Measurements from ENCODE around the gene C2orf72.
"Not testable (repeated sequence)": the region's sequence is repeated elsewhere in the genome, so short reads cannot be mapped to it uniquely, and the experiment has no call there.

Gene C2orf72

GRCh38 chr2:231037202-231037730, at the start of gene C2orf72:
C2orf72 (plus strand) TSS chr2:231037523; CDS start chr2:231037566, 43 bp downstream.
- DNase-seq: no peak

DNA sequence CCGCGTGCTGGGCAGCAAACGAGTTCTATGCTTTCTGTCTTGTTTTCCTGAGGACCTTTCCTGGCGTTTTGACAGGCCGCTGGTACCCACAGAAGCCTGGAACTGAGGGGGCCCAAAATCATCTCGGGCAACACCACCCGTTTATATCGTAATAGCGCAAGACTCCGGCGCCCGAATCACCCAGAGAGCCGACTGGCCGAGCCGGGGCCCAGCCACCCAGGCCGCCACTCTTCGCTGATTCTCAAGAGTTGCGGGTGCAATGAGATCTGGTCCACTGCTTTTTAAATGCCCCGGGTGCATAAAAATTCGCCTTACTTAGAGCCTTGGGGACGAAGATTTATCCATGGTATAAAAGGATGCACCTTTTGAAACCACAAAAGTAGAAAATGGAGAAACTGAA, 47.6 kb upstream of the C2orf72 start:
- no peak for DNase-seq

GRCh38 chr2:230990131-230990898, 47.0 kb upstream of the C2orf72 start:
- DNase-seq: no peak

- no peak for DNase-seq
Measured at GRCh38 chr2:230990899-230991150, 46.5 kb upstream of the C2orf72 start.

GRCh38 chr2:230991598-230991997, 45.7 kb upstream of the C2orf72 start:
- DNase-seq: no peak

- DNase-seq: no peak
Measured at GRCh38 chr2:230995821-230996220, 41.5 kb upstream of the C2orf72 start, which contains the start of gene SPATA3. SPATA3 (plus strand) TSS chr2:230996121; CDS start chr2:230996234, 113 bp downstream.

GRCh38 chr2:230996661-230997060, 40.7 kb upstream of the C2orf72 start:
- DNase-seq: no peak

- DNase-seq: no peak
Measured at GRCh38 chr2:230998882-230999281, 38.4 kb upstream of the C2orf72 start.

DNA sequence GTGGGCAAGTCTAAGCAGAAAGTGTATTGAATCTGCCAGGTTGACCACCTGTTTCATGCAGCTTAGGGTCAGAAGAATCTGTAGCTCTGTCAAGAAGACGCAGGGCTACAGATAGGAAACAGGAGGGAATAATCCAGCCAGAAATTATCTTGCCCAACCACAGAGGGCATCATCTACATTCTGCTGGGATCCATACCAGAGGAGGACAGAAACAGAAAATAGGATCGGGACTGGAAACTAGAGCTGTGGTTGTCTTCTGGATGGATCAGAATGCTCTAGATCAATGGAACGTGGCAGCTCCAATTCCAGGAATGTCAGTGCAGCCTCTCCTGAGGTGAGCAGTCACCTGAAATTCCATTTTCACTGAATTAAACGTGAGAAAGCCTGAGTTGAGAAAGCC, 37.8 kb upstream of the C2orf72 start:
- DNase-seq: no peak

DNA sequence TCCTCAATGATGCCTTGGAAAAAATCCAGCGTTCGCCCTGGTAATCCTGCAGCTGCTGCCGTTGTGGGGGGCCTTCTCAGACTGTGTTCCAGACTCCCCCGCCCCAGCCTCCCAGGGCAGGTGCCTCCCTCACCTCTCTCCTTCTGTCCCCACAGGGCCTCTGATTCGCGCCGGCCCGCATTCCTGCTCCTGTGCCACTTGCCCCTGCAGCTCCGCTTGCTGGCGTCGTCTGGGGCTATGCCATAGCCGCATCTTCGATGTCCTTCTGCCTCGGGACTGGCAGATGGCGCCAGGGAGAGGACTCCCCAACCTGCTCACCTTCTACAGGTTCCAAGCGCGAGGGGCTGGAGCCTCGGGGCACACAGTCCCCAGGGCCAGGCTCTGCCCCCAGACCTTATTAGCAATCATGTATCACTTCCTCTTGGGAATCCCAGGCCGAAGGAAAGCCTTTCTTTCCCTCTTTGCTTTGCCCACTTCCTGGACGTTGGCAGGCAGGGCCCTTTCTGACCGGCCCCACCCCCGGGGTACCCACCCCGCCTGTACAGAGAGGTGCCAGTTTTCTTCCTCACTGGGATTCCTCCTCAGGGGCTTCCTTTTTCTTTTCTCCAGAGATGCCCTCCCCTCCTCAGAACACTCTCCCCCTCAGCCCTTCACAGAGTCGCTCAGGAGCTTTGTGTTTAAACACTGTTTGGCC, 37.0 kb upstream of the C2orf72 start:
- DNase-seq: no peak

DNA sequence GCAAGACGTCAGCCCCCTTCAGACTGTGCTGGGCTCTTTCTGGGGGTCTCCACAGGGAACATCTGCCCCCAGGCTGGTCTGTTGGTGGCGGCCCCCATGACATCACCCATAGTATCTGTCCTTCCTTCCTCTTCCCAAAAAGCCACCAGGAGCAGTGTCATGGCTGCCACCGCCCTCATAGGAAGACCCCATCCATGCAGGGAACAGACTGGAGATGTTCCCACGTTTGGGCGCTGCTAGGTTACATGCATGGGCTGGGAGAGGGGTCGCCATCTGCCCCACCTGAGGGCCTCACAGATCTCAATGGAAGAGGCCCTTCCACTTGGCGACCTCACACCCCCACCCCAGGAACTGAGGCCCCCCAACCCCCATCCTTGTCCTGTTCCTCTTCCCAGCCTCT, 36.3 kb upstream of the C2orf72 start:
- no peak for DNase-seq

DNA sequence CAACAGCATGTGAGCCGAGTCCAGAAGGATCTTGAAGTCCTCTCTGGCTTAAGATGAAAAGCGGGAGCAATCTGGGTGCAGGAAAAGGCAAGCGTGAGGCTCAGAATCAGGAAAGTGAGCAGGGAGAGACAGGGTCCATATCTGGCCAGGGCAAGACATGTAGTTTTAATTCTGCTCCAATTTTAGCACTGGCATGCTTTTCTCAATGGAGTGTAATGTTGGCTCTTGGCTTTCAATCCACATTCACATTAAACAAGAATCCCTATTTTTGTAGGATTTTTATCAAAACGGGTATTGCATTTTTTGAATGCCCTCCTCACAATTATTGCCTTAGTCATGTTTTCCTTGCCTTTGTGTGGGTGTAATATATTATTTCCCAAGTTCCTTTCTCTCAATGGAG, 35.4 kb upstream of the C2orf72 start:
- DNase-seq: no peak

DNA sequence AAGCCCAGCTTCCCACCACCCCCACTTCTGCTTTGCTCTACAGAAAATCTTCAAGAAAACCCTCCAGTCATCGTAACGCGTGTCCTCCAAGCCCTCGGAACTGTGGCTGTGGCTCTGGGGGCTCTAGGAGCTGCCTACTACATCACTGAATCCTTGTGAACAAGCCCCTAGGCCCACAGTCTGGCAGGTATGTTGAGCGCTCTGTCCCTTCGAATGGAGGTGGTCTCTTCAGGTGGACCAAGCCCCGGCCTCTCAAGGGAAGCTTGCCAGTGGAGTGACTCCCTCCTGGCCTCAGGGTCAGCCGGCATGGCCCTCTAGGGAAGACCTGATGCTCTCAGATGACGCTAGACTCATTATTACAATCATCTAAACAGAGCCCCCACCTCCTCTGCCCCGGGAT, 34.7 kb upstream of the C2orf72 start:
- DNase-seq: no peak

GRCh38 chr2:231003186-231003585, 34.1 kb upstream of the C2orf72 start:
- no peak for DNase-seq

DNA sequence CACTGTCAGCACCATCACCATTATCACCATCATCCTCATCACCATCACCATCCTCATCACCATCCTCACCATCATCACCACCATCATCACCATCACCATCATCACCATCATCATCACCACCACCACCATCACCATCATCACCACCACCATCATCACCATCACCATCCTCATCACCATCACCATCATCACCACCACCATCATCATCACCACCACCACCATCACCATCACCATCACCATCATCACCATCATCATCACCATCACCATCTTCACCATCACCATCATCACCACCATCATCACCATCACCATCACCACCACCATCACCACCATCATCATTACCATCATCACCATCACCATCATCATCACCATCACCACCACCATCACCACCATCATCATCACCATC, 32.4 kb upstream of the C2orf72 start:
- not testable (repeated sequence) for DNase-seq

GRCh38 chr2:231007286-231008098, 29.8 kb upstream of the C2orf72 start:
- DNase-seq: no peak

- no peak for DNase-seq
Measured at GRCh38 chr2:231008131-231008530, 29.2 kb upstream of the C2orf72 start.

GRCh38 chr2:231009236-231009919, 27.9 kb upstream of the C2orf72 start:
- DNase-seq: no peak

DNA sequence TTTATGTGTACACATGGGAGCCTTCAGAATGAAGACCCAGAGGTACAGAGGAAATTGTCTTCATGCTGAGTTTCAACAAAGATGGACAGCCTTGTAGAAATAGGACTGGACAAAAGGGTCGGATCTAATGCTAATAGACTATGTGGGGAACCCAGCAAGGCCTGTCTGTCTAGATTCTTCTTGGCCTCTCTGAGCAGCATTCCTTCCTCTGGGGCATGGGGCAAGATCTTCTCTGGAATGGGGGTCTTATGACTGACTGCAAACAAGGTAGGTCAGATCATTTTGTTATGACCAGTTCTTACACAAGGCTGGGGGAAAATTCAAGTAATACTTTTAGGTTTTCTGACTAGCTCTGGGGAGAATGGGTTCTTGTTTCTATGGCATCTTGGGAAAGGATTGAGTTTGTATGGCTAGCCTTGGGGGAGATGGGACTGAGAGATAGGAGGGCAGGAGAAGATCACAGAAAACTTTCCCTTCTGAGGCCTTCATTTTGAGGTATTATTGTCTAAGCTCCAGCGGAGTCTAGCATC, 27.1 kb upstream of the C2orf72 start:
- no peak for DNase-seq

- DNase-seq: no peak
Measured at GRCh38 chr2:231011526-231011925, 25.8 kb upstream of the C2orf72 start.

- no peak for DNase-seq
Measured at GRCh38 chr2:231012463-231012862, 24.9 kb upstream of the C2orf72 start.

- no peak for DNase-seq
Measured at GRCh38 chr2:231013820-231014219, 23.5 kb upstream of the C2orf72 start.

- DNase-seq: no peak
Measured at GRCh38 chr2:231015478-231015877, 21.8 kb upstream of the C2orf72 start.

Measured in SHP77 treated with DMSO at 0.1 percent for 48 hours (cell line).